Left renal pelvis (tissue), 4 donors: ENCODE results near the gene STPG3. TPM values are rescaled to one million over a fixed set of nuclear protein-coding genes. Genes with fewer than 3 reads are reported as not detected.

Experiments used
- DNase-seq, 4 donors: peaks; one replicate each; pipeline ENCODE4 v3.0.0-alpha.2; 2013; ENCODE audit warnings: low read depth in 4 of 4, low spot score in 3 of 4
- polyA plus RNA-seq, 4 donors: library from polyadenylated mRNA; unstranded; fragments of 120-200 nt; gene quantifications; one replicate each; pipeline ENCODE4 v1.2.1, GENCODE V29; 2013; ENCODE audit not compliant: insufficient read length in 4 of 4

STPG3 gene
- 1 to 10 TPM in 3 of 4 donors, under 1 TPM in 1; 0.57 to 4.8 (median 1.7) TPM for polyA plus RNA-seq

DNA sequence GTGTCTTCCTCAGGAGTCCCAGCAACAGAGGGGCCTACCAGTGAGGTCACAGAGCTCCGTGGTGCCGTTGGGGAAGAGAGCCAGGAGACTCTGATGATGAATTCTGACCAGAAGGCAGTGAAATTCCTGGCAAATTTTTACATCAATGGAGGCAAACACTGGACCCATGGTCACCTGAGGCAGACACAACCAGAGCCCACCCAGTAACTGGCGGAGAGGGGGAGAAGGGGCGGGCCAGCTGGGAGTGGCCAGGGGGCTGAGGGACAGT is at the start of gene STPG3:
TSS of gene STPG3 (plus strand) at position 93 of the 268 bp plus-strand sequence. CDS start at position 94, 1 bp downstream.
- no peak for DNase-seq

GRCh38 chr9:137202966-137203365 is 48.1 kb upstream of the STPG3 start:
- DNase-seq: no peak

GRCh38 chr9:137204731-137205125 is 46.4 kb upstream of the STPG3 start:
- no peak for DNase-seq

- DNase-seq: peak; percentile 65 to 78 (median 78)
These were observed 45.7 kb upstream of the STPG3 start, which contains the start of the genes NDOR1 and TMEM203 for GRCh38 chr9:137205126-137206069. TSS of gene NDOR1 (plus strand) at chr9:137205700. CDS start at chr9:137205778, 78 bp downstream. TSS of gene TMEM203 (minus strand) at chr9:137205648. CDS start at chr9:137205414, 234 bp downstream.

DNA sequence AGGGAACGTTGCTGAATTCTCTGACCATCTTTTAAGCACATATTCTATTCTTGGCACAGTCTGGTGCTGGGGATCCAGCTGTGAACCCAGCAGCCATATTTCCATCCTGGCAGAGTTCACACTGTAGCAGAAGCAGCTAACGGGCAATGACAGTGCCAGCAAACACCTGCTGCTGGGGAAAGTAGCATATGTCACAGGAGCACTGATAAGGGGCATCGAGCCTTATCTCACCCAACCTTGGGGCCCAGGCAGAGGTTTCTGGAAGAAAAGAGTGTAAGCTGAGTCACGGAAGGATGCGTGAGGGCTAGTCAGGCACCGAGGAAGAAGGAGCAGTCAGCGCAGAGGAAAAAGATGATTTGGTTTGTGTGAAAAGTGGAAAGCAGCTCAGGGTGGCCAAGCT is 44.5 kb upstream of the STPG3 start:
- DNase-seq: no peak

GRCh38 chr9:137211532-137211931 is 39.6 kb upstream of the STPG3 start:
- no peak for DNase-seq

GRCh38 chr9:137212520-137212919 is 38.6 kb upstream of the STPG3 start:
- DNase-seq: no peak

DNA sequence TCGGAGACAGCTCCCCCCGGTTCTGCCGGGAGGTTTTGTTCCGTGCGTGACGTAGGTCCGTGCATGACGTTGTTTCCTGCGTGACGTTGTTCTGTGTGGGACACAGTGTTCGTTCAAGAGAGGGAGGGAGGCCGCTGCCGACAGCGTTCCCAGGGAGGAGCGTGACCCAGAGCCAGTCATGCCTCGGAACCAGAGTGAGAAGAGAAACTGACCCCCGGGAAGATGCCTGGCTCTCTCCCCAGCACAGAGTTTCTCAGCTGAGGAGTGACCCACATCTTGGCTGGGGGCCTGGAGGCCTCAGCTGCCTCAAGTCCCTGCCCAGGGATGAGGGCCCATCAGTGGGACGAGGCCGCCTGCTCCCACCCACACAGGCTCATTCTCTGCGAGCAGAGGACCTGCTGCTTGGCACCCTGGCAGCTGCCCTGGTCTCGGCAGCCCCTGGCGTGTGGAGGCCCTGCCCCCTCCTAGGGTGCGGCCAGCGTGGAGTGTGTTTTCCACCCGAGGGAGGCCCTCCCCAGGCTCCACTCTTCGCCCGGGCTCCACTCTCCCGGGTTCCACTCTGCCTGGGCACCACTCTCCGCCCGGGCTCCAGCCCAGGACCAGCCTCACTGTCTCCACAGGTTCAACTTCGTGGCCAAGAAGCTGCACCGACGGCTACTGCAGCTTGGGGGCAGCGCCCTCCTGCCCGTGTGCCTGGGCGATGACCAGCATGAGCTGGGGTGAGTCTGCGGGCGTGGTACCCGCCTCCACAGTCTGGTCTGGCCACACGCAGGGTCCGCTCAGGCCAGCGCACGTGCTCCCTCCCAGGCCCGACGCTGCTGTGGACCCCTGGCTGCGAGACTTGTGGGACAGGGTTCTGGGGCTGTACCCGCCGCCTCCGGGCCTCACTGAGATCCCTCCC is 37.7 kb upstream of the STPG3 start:
- no peak for DNase-seq

DNA sequence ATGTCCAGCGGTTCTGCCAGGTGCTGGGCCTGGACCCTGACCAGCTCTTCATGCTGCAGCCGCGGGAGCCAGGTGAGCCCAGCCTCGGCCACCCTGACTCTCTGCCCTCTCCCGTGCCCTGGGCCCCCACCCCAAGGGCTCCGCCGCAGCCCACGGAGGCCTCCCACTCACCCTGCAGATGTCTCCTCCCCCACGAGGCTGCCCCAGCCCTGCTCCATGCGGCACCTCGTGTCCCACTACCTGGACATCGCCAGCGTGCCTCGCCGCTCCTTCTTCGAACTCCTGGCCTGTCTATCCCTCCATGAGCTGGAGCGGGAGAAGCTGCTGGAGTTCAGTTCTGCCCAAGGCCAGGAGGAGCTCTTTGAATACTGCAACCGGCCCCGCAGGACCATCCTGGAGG is 36.5 kb upstream of the STPG3 start:
- DNase-seq: no peak

DNA sequence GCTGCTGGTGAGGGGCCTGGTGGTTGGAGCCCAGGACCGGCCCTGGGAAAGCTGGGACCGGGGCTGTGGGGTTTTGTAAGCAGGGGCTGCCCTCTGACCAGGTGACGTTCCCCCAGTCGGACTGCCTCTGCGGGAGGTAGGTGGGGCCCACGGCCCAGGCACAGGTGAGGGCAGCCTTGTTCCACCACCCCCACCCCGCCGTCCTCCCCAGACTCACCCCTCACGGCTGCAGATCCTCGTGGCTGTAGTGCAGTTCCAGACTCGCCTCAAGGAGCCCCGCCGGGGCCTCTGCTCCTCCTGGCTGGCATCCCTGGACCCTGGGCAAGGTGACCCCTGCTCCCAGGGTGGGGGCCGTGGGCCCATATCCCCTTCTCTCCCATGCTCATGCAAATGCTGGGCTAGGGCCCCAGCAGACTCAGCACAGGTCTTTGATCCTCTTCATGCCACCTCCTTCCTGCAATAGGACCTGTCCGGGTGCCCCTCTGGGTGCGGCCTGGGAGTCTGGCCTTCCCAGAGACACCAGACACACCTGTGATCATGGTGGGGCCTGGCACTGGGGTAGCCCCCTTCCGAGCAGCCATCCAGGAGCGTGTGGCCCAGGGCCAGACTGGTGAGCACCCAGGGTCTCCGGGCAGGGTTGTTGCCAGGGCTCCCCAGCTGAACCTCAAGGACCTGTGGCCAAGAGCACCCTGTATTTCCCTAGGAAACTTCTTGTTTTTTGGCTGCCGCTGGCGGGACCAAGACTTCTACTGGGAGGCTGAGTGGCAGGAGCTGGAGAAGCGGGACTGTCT is 35.7 kb upstream of the STPG3 start:
- DNase-seq: no peak

DNA sequence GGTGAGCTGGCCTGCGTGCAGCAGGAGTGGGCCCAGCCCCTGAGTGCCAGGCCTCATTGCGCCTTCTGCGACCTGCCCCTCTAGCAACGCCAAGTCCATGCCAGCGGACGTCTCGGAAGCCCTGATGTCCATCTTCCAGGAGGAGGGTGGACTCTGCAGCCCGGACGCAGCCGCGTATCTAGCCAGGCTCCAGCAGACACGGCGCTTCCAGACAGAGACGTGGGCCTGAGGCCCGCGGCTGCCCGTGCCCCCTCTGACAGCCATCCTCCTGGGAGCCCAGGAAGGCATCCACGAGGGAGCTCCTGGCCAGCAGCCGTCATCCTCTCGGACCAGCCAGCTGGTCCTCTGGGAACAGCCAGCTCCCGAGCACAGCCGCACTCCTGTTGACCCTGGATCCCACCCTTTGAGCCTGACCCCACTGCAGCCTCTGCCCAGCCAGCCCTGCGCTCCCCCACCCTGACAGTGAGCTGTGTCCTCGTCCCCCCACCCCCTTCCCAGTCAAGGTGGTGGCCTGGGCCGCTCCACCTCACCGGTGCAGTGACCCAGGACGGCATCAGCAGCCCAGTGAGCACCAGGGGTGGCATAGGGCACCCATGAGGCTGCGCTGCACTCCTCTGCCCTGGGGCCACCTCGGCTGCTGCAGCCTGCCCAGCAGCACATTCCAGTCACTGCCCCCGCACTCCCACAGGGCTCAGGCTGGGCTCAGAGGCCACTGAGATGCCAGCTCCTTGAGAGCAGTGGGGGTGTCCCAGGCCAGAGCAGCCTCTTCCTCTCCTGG is 34.7 kb upstream of the STPG3 start:
- no peak for DNase-seq

DNA sequence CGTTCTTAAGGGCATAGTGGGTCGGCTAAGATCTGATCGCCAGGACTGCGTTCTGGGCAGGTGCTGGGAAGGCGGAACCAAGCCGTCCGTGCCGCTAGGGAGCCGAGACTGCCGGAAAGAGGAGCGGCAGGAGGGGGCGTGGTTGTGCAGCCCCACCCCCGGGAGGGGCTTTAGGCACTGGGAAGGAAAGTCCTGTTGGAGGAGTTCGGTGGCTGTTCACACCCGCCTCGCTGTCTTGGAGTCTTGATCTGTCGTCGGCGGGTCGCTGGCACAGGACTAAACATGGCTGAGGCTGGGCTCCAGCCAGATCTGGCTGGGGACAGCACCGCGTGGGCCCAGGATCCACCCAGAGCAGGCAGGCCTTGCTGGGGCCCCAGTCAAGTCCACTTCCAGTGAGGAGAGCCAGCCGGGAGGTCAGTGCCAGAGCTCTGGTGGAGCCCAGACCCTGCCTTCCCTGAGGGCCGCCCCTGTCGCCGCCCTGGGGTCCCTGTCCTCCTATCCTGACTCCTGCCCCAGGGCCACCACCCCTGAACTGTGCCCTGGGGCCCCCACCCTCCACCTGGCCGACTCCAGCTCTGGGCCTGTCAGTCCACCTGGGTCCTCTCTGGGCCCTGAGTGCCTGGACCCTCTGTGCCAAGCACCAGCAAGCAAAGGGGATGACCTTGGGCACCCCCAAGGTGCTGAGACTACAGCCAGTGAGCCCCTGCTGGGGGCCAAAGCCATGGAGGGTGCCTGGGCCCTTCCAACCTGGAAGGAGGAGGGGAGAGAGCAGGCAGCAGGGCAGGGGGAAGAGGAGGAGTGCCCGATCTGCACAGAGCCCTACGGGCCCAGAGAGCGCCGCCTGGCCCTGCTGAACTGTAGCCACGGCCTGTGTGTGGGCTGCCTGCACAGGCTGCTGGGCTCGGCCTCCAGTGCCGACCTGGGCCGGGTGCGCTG is 33.5 kb upstream of the STPG3 start:
- DNase-seq: no peak

DNA sequence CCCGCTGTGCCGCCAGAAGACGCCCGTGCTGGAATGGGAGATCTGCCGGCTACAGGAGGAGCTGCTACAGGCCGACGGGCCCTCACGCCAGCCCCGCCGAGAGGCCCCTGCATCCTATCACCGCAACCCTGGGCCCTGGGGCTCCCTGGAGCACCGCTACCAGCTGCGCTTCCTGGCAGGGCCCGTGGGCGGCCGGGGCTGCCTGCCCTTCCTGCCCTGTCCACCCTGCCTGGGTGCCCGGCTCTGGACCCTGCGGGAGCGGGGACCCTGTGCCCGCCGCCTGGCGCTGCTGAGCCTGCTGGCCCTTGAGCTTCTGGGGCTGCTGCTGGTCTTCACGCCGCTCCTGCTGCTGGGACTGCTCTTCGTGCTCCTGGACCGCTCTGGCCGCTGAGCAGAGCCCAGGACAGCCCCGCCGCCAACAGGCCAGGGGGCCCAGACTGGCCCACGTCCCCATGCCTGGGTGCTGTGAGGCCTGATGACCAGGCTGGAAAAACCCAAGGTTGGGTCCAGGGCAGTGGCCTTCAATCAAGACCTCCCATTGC is 32.8 kb upstream of the STPG3 start:
- no peak for DNase-seq

DNA sequence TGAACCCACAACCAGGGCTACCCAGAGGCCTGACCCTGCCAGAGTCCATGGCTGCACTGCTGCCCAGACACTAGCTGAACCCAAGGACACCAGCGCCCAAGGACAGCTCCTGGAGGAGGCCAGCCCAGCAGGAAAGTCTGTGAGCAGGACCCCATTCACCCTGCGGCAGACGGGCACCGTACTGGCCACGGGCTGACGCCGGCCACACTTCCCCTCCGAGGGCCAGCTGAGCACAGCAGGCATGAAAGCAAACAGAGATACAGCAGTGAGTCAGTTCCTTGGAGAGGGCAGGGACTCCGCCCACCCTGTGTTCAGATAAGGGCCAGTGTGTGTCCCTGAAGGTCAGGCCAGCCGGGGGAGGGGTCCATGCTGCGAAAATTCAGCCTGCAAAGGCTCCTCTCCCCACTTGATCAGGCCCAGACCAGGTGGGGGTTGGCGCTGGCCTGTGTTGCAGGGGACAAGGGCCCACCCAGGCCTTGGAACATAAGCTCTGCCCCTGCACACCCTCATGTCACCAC is 32.3 kb upstream of the STPG3 start:
- no peak for DNase-seq

DNA sequence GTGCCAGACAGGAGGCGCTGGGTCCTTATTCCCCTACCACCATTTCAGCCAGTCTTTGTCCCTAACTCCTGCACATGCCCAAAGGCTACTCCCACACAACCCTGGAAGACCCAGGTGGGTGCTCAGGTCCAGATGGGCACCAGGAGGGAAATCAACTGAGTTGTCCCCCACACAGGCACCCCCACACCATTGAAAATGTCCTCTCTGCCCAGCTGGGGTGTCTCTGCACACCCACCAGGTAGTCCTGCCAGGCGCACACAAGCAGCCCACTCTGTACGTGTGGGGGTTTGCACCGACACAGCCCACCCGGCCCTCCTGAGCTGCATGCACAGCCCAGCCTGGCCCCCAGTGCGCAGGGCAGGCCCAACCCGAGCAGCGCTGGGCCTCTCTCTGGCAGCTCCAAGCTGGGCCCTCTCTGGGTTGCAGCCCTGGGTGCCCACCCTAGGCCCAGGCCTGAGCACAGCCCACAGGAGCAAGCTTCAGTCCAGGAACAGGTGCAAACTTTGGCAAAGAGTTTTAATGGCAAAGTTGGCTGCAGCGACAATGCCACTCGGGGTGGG is 31.2 kb upstream of the STPG3 start:
- DNase-seq: no peak

DNA sequence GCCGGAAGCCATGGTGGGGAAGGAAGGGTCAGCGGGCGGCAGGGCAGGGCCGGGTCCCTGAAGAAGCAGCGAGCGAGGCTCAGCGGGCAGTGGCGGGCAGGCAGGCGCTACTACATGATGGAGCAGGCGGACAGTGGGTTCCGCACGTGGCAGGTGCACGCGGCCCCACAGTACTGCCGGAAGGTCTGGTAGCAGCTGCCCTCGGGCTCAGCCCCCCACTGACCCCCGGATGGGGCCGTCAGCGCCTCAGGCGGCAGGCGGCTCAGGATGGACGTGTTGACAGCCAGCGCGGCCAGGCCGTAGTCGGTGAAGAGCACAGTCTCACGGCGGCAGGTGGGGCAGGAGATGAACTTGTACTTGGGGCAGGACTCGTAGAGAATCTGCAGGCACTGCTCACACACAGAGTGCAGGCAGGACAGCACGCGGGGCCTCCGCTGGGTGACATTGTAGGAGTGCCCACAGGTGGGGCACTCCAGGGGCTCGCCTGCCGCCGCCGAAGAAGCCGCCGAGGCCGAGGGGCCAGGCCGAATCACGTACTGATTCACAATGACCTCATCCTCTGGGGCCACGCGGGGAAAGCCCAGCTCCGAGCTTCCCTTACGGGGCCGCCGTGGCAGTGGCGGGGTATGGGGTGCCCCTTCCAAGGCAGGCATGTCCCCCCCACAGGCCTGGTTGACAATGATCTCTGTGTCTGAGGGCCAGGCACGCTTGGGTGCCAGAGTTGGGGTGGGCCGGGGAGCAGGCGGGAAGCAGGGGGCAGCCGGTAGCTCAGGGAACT is 30.6 kb upstream of the STPG3 start:
- no peak for DNase-seq

- DNase-seq: no peak
These were observed 30.0 kb upstream of the STPG3 start for GRCh38 chr9:137221095-137221505.
